Renal cortex interstitium (tissue), 11 donors: ENCODE measurements around the gene USP10. TPM values are rescaled to one million over a fixed set of nuclear protein-coding genes. Genes with fewer than 3 reads are reported as not detected.

Source experiments
- DNase-seq, 11 donors: peaks; one replicate each; pipeline ENCODE4 v3.0.0-alpha.2; 2013; ENCODE audit warnings: low read depth in 9 of 11, low spot score in 4 of 11; ENCODE audit errors: extremely low read depth in 1 of 11
- polyA plus RNA-seq, 3 donors: library from polyadenylated mRNA; unstranded; fragments of 120-200 nt; gene quantifications; one replicate each; pipeline ENCODE4 v1.2.1, GENCODE V29; 2013; ENCODE audit not compliant: insufficient read length in 3 of 3

USP10 gene
- polyA plus RNA-seq, 3 donors: 112 to 134 (median 113) TPM

DNA sequence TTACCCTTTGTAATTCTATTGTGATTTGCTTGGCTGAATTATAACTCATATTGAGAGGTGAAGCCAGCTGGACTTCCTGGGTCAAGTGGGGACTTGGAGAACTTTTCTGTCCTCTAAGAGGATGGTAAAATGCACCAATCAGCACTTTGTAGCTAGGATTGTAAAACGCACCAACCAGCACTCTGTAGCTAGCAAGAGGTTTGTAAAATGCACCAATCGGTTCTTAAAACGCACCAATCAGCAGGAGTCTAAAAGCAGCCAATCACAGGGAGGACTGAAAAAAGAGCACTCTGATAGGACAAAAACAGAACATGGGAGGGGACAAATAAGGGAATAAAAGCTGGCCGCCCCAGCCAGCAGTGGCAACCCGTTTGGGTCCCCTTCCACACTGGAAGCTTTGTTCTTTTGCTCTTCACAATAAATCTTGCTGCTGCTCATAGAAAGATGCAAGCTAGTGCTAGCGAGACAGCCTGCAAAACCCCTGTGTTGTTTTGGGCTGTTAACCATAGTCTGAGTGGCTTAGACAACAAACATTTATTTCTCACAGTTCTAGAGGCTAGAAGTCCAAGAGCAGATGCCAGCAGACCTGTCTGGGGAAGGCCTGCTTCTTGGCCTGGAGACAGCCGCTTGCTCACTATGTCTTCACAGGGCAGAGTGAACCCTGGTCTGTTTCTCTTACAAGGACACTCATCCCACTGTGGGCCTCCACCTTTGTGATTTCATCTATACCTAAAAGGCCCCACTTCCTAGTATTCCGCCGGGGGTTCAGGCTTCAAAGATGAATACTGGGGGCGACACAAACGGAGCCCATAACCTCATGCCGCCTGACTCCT, 81.0 kb downstream of the USP10 start:
- no peak for DNase-seq

GRCh38 chr16:84782846-84783245, 83.0 kb downstream of the USP10 start:
- DNase-seq: no peak

GRCh38 chr16:84785843-84786581, 86.2 kb downstream of the USP10 start:
- DNase-seq: peak in 4 of 11 donors; percentile 21 to 51 (median 34)

GRCh38 chr16:84786605-84787262, 86.9 kb downstream of the USP10 start:
- no peak for DNase-seq

DNA sequence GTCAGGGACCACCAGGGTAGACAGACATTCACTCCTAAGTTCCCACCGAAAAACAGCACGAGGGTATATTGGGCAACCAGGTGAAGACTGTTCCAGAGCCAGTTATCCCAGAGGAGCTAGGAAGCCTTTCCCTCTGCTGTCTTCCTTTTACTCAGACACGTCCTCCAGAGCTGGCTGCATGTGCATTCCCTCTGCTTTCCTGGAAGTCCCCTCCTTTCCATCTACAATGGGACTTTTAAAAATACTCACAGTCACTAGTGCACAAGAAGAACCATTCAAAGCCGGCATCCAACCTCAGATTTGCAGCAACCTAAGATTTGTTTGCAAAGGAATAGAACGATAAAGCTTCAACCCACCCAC, 87.4 kb downstream of the USP10 start:
- no peak for DNase-seq

GRCh38 chr16:84788920-84789391, 89.2 kb downstream of the USP10 start:
- DNase-seq: no peak

DNA sequence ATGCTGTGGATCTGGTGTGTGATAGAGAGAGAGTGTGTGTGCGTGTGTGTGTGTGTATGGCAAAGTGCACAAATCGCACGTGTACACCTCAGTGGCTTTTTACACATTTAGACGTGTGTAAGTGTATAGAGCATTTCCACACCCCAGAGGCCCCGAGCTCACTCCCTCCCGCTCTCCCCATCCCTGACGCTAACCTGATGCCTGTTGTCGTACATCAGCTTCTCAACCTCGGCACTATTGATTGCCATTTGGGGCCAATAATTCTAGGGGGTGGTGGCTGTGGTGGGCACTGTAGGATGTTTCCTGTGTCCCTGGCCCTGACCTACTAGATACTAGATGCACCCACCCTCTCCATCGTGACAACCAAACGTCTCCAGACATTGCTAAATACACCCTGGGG, 89.6 kb downstream of the USP10 start:
- DNase-seq: no peak

DNA sequence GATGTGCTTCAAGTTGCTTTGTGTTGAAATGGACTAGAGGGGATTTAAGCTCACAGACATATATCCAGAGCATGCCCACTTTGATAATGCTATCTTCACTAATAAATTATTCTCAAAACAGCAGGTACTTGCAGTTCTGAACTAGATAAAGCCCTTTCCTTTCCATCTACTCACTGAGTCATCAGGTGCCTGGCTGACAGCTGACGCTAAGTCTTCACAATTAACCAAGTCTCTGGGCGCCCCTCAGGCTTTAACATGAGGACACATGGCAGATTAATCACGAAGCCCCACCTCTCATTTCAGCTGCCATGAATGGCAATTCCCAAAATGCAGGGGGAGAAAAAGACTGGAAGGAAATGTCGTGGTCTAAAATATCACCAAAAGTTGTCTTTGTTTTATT, 90.5 kb downstream of the USP10 start:
- no peak for DNase-seq

DNA sequence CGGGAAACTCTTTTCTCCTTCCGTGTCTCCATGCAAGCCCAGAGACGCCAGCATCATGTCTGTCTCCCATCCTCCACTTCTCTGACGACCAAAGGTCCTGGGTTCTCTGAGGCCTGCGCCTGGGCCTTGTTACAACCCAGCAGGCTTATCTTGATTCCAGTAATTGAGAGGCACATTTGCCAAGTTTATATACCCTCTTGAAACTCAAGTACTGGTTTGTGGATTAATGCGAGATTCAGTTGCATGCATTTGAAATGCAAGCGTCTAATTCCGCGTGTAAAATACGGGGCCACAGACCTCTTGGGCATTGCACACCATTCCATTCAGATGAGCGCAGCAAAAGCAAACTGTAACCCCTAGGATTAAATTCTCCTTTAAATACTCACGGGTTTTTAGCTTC, 91.3 kb downstream of the USP10 start:
- DNase-seq: no peak

DNA sequence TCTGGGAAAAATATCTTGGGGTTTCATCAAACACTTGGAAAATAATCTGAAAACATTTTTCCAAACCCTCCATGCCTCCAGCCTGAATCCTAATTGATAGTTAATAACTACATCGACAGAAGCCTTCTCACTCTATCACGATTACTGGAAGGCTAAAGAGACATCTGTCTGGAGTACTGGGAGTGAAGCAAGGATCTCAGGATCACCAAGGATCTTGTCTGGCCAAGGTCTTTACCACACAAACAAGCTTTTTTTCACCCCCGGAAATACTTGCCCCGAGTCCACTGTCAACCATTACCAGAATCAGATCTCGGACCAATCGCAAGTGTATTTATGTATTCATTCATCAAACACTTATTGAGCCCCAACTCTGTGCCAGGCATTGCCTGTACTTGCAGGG, 91.7 kb downstream of the USP10 start:
- DNase-seq: no peak

- DNase-seq: no peak
Measured at GRCh38 chr16:84794186-84794585, 94.4 kb downstream of the USP10 start.

GRCh38 chr16:84794626-84795025, 94.8 kb downstream of the USP10 start:
- no peak for DNase-seq

GRCh38 chr16:84795329-84796053, 95.7 kb downstream of the USP10 start:
- DNase-seq: peak in 8 of 11 donors; percentile 22 to 66 (median 36)

GRCh38 chr16:84800158-84800978, 100.6 kb downstream of the USP10 start:
- no peak for DNase-seq

GRCh38 chr16:84803146-84803545, 103.3 kb downstream of the USP10 start:
- DNase-seq: no peak

GRCh38 chr16:84804326-84804725, 104.5 kb downstream of the USP10 start:
- no peak for DNase-seq

DNA sequence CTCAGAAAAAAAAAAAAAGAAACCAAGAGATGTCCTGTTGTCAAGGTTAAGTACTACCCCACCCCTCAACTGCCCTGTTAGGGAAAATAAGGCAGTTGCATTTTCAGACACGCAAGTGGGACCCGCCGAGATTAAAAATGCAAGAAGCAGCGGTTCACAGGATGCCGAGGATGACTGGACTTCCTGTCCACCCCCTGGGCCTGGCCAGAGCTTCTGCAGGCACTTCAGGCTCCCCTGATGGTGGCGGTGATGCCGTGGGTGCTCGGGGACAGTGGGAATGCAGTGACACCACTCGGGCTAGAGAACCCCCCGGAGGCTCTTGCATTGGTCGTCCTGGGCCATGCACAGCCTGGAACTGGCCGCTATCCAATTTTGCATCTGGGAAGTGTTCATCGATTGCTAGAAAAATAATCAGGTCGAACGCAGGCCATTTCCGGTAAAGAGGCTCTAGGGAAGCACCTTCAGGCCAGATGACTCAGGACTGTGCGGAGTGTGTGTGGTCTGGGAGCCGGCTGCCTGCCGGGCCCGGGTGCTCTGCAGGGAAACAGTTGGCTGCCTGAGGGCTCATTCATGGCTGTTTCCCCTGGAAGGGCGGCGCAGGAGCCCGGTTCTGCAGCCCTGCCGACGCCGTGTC, 106.6 kb downstream of the USP10 start:
- DNase-seq: no peak

- DNase-seq: no peak
Measured at GRCh38 chr16:84806890-84807258, 107.1 kb downstream of the USP10 start.
